ENCODE measurements around the gene TRIM5.
A peak's percentile ranks its signal among the peaks of the same experiment; 100 is the strongest.
"Not testable (repeated sequence)": the region's sequence is repeated elsewhere in the genome, so short reads cannot be mapped to it uniquely, and the experiment has no call there.

TRIM5 gene

GRCh38 chr11:5689551-5689983 is 4.7 kb upstream of the TRIM5 start, which contains the start of gene TRIM22:
TSS of gene TRIM22 (plus strand) at chr11:5689790. CDS start at chr11:5696233, 6,443 bp downstream.
- peak; percentile 64 for DNase-seq (ENCODE audit: low spot score)

GRCh38 chr11:5688482-5688881 is 3.6 kb upstream of the TRIM5 start:
- DNase-seq (ENCODE audit: low spot score) = no peak

DNA sequence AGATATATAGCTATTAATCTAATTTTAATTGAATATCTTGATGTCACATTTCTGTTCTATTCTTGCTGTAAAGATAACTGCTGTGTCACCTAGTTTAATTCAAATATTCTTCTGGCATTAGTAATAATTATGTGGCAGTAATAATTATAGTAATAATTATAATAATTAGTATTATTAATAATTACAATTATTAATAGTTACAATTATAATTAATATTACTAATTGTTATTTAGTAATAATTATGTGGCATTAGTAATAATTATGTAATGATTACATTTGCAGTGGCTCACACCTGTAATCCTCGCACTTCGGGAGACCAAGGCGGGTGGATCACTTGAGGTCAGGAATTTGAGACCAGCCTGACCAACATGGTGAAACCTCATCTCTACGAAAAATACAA is 1.6 kb upstream of the TRIM5 start:
- no peak for DNase-seq (ENCODE audit: low spot score)

DNA sequence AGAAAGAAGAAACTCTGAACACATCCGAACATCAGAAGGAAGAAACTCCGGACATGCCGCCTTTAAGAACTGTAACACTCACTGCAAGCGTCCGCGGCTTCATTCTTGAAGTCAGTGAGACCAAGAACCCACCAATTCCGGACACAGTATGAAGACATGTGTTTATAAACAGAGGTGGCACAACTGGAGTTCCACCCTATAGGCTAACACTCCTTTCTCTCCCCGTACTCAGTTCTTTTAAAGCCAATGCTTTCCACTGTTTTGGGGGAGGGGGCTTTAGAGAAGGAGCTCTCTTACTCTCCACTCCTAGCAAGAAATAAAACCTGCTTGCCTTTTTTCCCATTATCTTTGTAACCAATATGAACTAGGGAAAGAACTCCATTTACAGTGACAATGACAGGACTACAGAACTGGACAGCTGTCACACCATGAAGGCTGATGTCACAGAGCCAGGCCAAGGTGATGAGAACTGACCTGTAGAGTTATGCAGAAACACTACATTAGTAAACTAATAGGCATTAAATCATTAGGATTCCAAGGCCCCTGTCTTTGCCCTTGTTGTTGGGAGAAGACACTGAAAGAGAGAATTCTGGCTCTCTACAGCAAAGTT is 733 bp downstream of the TRIM5 start:
- DNase-seq (ENCODE audit: low spot score) = peak; percentile 12

GRCh38 chr11:5683620-5684019 is 1.3 kb downstream of the TRIM5 start:
- DNase-seq (ENCODE audit: low spot score) = not testable (repeated sequence)

- not testable (repeated sequence) for DNase-seq (ENCODE audit: low spot score)
These were observed 1.9 kb downstream of the TRIM5 start for GRCh38 chr11:5682890-5683441.

GRCh38 chr11:5679811-5680210 is 5.1 kb downstream of the TRIM5 start:
- no peak for DNase-seq (ENCODE audit: low spot score)

- DNase-seq (ENCODE audit: low spot score) = no peak
These were observed 10.5 kb downstream of the TRIM5 start for GRCh38 chr11:5674391-5674790.

DNA sequence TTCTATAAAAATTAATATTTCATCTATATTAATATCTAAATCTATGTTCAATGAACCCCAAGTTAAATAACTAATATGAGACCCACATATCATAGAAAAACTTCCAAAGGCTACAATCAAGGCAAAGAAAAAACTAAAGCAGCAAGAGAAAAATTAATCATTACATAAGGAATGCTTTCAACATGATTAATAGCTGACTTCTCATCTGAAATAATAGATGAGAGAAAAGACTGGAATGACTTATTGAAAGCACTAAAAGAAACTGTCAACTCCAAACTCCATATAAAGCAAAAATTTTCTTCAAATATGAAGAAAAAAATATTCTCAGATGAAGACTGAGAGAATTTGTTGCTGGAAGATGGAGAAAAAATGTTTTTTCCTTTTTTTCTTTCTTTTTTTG is 13.0 kb downstream of the TRIM5 start:
- DNase-seq (ENCODE audit: low spot score) = no peak

GRCh38 chr11:5666402-5666793 is 18.5 kb downstream of the TRIM5 start:
- no peak for DNase-seq (ENCODE audit: low spot score)

DNA sequence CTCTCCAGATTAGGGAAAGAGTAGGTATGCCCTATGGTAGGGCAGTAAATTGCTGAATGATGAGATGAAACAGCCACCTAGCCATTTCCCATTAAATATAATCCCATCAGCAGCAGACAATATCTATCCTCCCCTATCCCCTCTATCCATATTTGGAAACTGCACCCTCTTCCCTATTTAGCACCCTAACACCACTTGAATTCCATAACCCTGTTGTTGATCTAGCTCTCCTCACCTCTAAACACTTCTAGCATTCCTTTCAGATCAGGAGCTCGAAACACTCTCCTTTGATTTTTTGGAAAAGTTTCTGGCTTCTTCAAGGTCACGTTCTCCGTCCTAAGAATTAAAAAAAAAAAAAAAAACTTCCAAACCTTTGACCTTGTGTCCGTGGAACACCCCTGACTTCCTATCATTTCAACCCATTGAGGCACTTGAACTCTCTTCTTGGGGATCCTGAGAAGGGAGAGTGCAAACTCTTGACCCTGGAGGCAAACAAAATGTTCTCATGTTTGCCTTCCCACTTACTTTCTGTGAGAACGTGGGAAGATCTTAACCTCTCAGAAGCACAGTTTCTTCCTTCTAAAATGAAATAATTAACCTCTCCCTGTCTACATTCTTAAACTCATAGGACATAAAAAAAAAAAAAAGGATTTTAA is 19.0 kb downstream of the TRIM5 start:
- DNase-seq (ENCODE audit: low spot score) = no peak

DNA sequence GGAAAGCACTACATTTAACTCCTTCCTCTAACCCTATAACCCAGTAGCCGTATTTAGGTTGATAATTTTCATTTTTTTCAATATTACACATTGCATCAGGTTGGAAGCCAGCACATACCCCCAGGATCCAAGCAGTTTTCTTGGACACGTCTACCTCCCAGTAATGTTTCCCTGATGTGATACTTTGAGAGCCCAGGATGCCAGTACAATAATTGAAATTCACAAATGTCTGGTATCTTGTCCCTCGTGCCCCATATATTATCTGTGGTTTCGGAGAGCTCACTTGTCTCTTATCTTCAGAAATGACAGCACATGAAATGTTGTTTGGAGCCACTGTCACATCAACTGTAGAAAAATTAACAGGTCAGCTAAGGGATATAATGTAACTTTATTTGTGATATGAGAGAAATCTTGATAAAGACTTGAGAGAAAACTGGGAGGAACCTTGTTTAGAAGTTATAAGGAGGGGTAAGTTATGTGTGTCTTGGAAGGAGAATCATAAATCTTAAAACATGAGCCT is 19.8 kb downstream of the TRIM5 start:
- DNase-seq (ENCODE audit: low spot score) = no peak

DNA sequence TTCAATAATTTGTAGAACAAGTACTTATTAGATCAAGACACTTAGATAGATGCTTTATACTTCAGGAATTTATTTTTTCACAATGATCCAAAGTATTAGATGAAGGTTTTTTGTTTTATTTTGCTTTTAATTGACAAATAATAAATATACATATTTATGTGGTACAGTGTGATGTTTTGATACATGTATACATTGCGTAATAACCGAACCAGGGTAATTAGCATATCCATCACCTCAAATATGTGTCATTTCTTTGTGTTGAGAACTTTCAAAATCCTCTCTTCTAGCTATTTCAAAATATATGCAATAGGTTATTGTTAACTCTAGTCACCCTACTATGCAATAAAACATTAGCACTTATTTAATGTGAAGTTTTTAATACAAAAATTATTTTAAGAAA is 21.4 kb downstream of the TRIM5 start:
- DNase-seq (ENCODE audit: low spot score) = no peak

- no peak for DNase-seq (ENCODE audit: low spot score)
These were observed 26.6 kb downstream of the TRIM5 start for GRCh38 chr11:5658318-5658717.

DNA sequence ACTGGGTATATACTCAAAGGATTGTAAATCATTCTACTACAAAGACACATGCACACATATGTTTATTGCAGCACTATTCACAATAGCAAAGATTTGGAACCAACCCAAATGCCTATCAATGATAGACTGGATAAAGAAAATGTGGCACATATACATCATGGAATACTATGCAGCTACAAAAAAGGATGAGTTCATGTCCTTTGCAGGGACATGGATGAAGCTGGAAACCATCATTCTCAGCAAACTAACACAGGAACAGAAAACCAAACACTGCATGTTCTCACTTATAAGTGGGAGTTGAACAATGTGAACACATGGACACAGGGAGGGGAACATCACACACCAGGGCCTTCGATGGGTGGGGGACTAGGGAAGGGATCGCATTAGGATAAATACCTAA is 27.9 kb downstream of the TRIM5 start:
- not testable (repeated sequence) for DNase-seq (ENCODE audit: low spot score)

DNA sequence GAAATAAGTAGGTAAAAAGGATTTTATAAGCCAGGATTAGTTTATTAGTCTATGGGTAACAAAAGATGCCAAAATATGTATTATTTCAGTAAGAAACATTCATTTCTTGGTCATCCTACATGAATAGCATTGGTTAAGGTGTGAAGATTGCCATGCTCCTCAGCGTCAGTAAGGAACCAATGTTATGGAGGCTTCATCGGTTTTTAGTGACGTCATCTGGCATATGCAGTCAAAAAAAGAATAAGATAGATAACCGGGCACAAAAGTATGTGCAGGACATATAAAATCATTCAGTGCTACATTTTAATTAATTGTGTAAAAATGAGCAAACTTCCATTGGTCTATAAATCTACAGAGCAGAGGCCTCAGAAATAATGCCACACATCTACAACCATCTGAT is 29.4 kb downstream of the TRIM5 start:
- no peak for DNase-seq (ENCODE audit: low spot score)

DNA sequence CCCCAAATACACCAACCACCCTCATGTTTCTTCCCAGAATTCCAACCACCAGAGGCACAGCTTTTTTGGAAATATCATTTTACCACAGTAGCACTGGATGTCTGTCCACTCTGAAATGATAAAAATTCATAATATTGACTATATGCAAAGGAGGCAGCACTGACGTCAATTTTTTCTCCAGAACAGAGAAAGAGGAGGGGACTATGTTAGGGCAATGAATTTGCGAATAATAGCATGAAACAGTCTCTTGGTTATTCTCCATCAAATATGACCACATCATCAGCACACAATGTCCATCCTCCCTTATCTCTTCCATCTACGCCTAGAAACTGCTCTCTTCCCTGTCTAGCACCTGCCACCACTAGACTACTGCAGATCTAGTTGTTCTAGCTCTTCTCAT is 38.7 kb downstream of the TRIM5 start:
- no peak for DNase-seq (ENCODE audit: low spot score)

GRCh38 chr11:5643585-5643984 is 41.3 kb downstream of the TRIM5 start:
- DNase-seq (ENCODE audit: low spot score) = no peak

DNA sequence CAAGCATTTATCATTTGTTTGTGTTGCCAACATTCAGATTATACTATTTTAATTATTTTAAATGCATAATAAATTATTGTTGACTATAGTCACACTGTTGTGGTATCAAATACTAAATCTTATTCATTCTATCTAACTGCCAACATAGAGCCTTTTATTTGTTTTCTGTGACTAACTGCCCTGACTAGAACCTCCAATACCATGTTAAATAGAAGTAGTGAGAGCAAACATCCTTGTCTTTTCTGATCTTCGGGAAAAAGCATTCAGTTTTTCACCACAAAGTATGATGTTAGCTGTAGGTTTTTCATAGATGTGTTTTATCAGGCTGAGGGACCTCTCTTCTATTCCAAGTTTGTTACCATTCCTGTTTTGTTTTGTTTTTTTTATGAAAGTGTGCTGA is 44.9 kb downstream of the TRIM5 start:
- no peak for DNase-seq (ENCODE audit: low spot score)

DNA sequence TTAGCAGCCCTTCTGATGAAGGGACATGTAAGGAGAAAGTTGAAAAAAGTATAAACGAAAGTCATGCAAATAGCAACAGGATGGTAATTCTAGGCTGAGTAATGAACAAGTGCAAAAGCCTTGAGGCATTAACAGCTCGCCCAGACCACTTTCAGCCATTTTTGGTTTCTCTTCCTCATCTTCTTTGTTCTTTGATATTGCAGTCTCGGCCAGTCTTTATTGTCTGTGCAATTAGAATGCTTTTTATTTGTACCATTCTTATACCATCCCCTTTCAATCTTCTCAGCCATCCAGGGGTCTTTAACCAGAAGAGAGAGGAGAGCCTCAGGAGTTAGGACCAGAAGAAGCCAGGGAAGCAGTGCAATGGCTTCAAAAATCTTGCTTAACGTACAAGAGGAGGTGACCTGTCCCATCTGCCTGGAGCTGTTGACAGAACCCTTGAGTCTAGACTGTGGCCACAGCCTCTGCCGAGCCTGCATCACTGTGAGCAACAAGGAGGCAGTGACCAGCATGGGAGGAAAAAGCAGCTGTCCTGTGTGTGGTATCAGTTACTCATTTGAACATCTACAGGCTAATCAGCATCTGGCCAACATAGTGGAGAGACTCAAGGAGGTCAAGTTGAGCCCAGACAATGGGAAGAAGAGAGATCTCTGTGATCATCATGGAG is 52.8 kb downstream of the TRIM5 start:
- no peak for DNase-seq (ENCODE audit: low spot score)

DNA sequence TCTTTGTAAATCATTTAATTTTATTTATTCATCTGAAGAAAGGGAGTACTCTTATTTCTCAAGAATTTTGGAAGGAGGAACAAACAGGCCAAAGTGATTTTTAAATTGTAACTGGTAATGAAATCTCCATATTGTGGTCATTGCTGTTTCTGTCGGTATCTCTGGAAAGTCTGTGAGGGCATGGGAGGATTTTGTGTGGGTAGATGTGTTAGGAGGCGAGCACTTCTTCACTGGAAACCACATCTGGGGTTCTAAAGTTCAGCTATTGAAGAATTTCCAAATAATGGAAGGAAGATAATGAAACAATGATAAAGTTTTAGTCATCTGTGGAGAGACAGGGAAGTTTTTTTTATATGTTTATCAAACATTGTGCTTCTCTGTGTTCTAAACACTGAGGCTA is 53.5 kb downstream of the TRIM5 start:
- no peak for DNase-seq (ENCODE audit: low spot score)

- no peak for DNase-seq (ENCODE audit: low spot score)
These were observed 58.7 kb downstream of the TRIM5 start for GRCh38 chr11:5626196-5626595.

- DNase-seq (ENCODE audit: low spot score) = no peak
These were observed 59.6 kb downstream of the TRIM5 start for GRCh38 chr11:5625281-5625680.

All from AG08396 (cell line).